Smooth muscle cell (in vitro differentiated cells): ENCODE measurements around the gene KRTAP1-5. TPM values are rescaled to one million over a fixed set of nuclear protein-coding genes. Genes with fewer than 3 reads are reported as not detected.

Experiments used
- DNase-seq: peaks from one replicate; lab custom pipeline; 2025; ENCODE audit not compliant: unreplicated experiment; lab: John Stamatoyannopoulos, UW
- H2AFZ ChIP-seq: fragments of 200-600 bp; sonication (generic); 2 replicates; pipeline ENCODE4 v1.6.0; 2016; ENCODE audit warnings: antibody characterized with exemption, low read depth, mild to moderate bottlenecking
- H3F3A ChIP-seq: fragments of 200-600 bp; sonication (generic); 2 replicates; pipeline ENCODE4 v1.6.0; 2017; ENCODE audit warnings: antibody characterized with exemption, low read depth
- H3K27ac ChIP-seq: fragments of 200-600 bp; sonication (generic); 2 replicates; pipeline ENCODE4 v1.5.1; 2016; ENCODE audit warnings: low read depth, mild to moderate bottlenecking
- H3K27me3 ChIP-seq: fragments of 200-600 bp; sonication (generic); 2 replicates; pipeline ENCODE4 v1.6.1; 2016; ENCODE audit warnings: low read depth, mild to moderate bottlenecking
- H3K36me3 ChIP-seq: fragments of 200-600 bp; sonication (generic); 2 replicates; pipeline ENCODE4 v1.5.1; 2016; ENCODE audit warnings: low read depth
- H3K4me1 ChIP-seq: fragments of 200-600 bp; sonication (generic); 2 replicates; pipeline ENCODE4 v1.5.1; 2016; ENCODE audit warnings: low read depth
- H3K4me2 ChIP-seq: fragments of 200-600 bp; sonication (generic); 2 replicates; pipeline ENCODE4 v1.6.0; 2016; ENCODE audit warnings: mild to moderate bottlenecking
- H3K4me3 ChIP-seq: fragments of 200-600 bp; sonication (generic); 2 replicates; pipeline ENCODE4 v1.5.1; 2016; ENCODE audit warnings: mild to moderate bottlenecking
- H3K79me2 ChIP-seq: fragments of 200-600 bp; sonication (generic); 2 replicates; pipeline ENCODE4 v1.6.0; 2016; ENCODE audit warnings: low read depth, mild to moderate bottlenecking
- H3K9ac ChIP-seq: fragments of 200-600 bp; sonication (generic); 2 replicates; pipeline ENCODE4 v1.6.0; 2016; ENCODE audit warnings: low read depth
- H3K9me3 ChIP-seq: fragments of 200-600 bp; sonication (generic); replicated peaks from 2 replicates; pipeline ENCODE4 v1.5.1; 2016; ENCODE audit warnings: low read depth
- H4K20me1 ChIP-seq: fragments of 200-600 bp; sonication (generic); 2 replicates; pipeline ENCODE4 v1.6.0; 2016; ENCODE audit warnings: low read depth
- WGBS: methylation state at CpG from one replicate; pipeline ENCODE4 v1.1.7; 2016; ENCODE audit warnings: low lambda C conversion rate; 5-methylcytosine and 5-hydroxymethylcytosine counted together
- polyA plus RNA-seq: library from polyadenylated mRNA; unstranded; fragments of >200 nt; fragmentation: Nextera tagmentation; extraction: Ambion mirVana; gene quantifications from 2 replicates; pipeline ENCODE4 v1.2.1, GENCODE V29; 2016
- small RNA-seq: library from RNA; depleted of rRNA; stranded (forward); fragments of <200 nt; gene quantifications from one replicate; pipeline ENCODE3, GENCODE V24; 2014
- total RNA-seq: library from RNA; depleted of rRNA; stranded (reverse); fragments of >200 nt; gene quantifications from 2 replicates; pipeline ENCODE4 v1.2.3, GENCODE V29; 2014
- TF ChIP-seq, protein P1 (sequence below): fragments of 200-600 bp; sonication (generic); IDR thresholded peaks from 2 replicates; pipeline ENCODE4 v1.5.1; 2017; ENCODE audit warnings: borderline replicate concordance, mild to moderate bottlenecking, antibody characterized with exemption; ENCODE audit not compliant: insufficient read depth, poor library complexity, severe bottlenecking

The KRTAP1-5 gene
- total and polyA plus RNA-seq, 2 experiments from 2014 or later, result 1.1 to 3.0 TPM

DNA sequence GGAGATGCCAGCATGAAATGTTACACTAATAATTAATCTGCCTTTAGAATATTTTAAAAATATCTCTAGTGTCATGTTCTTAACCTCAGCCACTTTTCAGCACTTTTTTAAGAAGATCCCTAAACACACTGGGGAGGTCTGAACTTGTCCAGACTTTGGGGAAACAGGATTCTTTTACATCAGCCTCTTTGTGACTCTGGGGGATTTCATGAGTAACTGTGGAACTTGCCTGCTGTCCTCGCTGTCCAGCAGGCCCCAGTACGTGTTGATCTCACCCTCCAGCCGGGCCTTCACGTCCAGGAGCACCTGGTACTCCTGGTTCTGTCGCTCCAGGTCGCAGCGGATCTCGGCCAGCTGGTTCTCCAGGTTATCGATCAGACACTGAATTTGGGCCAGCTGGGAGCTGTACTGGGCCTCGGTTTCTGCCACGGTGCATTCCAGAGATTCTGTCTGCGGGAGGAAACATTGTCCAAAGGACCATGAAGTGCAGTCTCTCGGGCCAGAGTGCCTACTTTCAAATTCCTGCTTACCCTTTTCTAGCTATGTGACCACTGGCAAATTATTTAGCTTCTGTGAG lies 48.3 kb downstream of the KRTAP1-5 start:
- no peaks in the 10 kb centered on the region for H3K9me3 ChIP-seq
- H3K36me3 ChIP-seq, result no peaks in the 10 kb centered on the region
- H3K27ac ChIP-seq, result no peak overlapping the region
- no peak overlapping the region for H3K4me2 ChIP-seq
- WGBS, result 71% methylated on average over 13 of the region's 13 CpGs
- TF ChIP-seq, protein P1, sequence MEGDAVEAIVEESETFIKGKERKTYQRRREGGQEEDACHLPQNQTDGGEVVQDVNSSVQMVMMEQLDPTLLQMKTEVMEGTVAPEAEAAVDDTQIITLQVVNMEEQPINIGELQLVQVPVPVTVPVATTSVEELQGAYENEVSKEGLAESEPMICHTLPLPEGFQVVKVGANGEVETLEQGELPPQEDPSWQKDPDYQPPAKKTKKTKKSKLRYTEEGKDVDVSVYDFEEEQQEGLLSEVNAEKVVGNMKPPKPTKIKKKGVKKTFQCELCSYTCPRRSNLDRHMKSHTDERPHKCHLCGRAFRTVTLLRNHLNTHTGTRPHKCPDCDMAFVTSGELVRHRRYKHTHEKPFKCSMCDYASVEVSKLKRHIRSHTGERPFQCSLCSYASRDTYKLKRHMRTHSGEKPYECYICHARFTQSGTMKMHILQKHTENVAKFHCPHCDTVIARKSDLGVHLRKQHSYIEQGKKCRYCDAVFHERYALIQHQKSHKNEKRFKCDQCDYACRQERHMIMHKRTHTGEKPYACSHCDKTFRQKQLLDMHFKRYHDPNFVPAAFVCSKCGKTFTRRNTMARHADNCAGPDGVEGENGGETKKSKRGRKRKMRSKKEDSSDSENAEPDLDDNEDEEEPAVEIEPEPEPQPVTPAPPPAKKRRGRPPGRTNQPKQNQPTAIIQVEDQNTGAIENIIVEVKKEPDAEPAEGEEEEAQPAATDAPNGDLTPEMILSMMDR, result no peak
- no peak overlapping the region for H3K4me3 ChIP-seq
- no peaks in the 10 kb centered on the region for H4K20me1 ChIP-seq
- no peak for DNase-seq
- H2AFZ ChIP-seq, result no peak overlapping the region
- H3K4me1 ChIP-seq, result peaks cover 7% of the 10 kb centered on the region
- H3K9ac ChIP-seq, result no peak overlapping the region
- no peaks in the 10 kb centered on the region for H3K27me3 ChIP-seq
- no peaks in the 10 kb centered on the region for H3F3A ChIP-seq
- no peaks in the 10 kb centered on the region for H3K79me2 ChIP-seq

Small RNA genes within 50 kb of the gene (small RNA-seq; reads per million reads assigned to genes)
- not detected for gene KRTAP3-4P

Other genes with a start within 250 kb of the KRTAP1-5 start
Only the 30 nearest of the 38 such genes appear.
- gene KRT10, start 204.6 kb downstream of the KRTAP1-5 start, total RNA-seq, result 29.0 and 48.0 TPM in 2 replicates
- gene KRT10, start 204.6 kb downstream of the KRTAP1-5 start, polyA plus RNA-seq, result 186 and 189 TPM in 2 replicates
- not detected in 2 replicates for gene KRT12, start 160.0 kb downstream of the KRTAP1-5 start, total RNA-seq
- gene KRT12, start 160.0 kb downstream of the KRTAP1-5 start, polyA plus RNA-seq, result not detected in 2 replicates
- not detected in 2 replicates for gene KRT20, start 142.0 kb downstream of the KRTAP1-5 start, total RNA-seq
- not detected in 2 replicates for gene KRT20, start 142.0 kb downstream of the KRTAP1-5 start, polyA plus RNA-seq
- gene KRT23, start 89.6 kb downstream of the KRTAP1-5 start, total RNA-seq, result 39.7 and 46.3 TPM in 2 replicates
- gene KRT23, start 89.6 kb downstream of the KRTAP1-5 start, polyA plus RNA-seq, result 4.5 and 14.4 TPM in 2 replicates
- not detected in 2 replicates for gene KRT39, start 60.3 kb downstream of the KRTAP1-5 start, total RNA-seq
- gene KRT39, start 60.3 kb downstream of the KRTAP1-5 start, polyA plus RNA-seq, result not detected in 2 replicates
- gene KRT40, start 42.9 kb downstream of the KRTAP1-5 start, total RNA-seq, result not detected in 2 replicates
- gene KRT40, start 42.9 kb downstream of the KRTAP1-5 start, polyA plus RNA-seq, result not detected in 2 replicates
- gene KRTAP3-3, start 33.0 kb downstream of the KRTAP1-5 start, total RNA-seq, result not detected in 2 replicates
- not detected in 2 replicates for gene KRTAP3-3, start 33.0 kb downstream of the KRTAP1-5 start, polyA plus RNA-seq
- not detected in 2 replicates for gene KRTAP3-2, start 27.3 kb downstream of the KRTAP1-5 start, total RNA-seq
- gene KRTAP3-2, start 27.3 kb downstream of the KRTAP1-5 start, polyA plus RNA-seq, result not detected in 2 replicates
- gene KRTAP3-1, start 18.1 kb downstream of the KRTAP1-5 start, total RNA-seq, result 0.49 and 1.5 TPM in 2 replicates
- 0.29 and 1.8 TPM in 2 replicates for gene KRTAP3-1, start 18.1 kb downstream of the KRTAP1-5 start, polyA plus RNA-seq
- not detected in 2 replicates for gene KRTAP1-4, start 3.0 kb upstream of the KRTAP1-5 start, total RNA-seq
- gene KRTAP1-4, start 3.0 kb upstream of the KRTAP1-5 start, polyA plus RNA-seq, result not detected in 2 replicates
- not detected in 2 replicates for gene KRTAP1-3, start 7.7 kb upstream of the KRTAP1-5 start, total RNA-seq
- not detected in 2 replicates for gene KRTAP1-3, start 7.7 kb upstream of the KRTAP1-5 start, polyA plus RNA-seq
- gene KRTAP1-1, start 14.2 kb upstream of the KRTAP1-5 start, total RNA-seq, result not detected in 2 replicates
- gene KRTAP1-1, start 14.2 kb upstream of the KRTAP1-5 start, polyA plus RNA-seq, result not detected in 2 replicates
- not detected in 2 replicates for gene KRTAP2-1, start 20.1 kb upstream of the KRTAP1-5 start, total RNA-seq
- gene KRTAP2-1, start 20.1 kb upstream of the KRTAP1-5 start, polyA plus RNA-seq, result not detected in 2 replicates
- not detected in 2 replicates for gene KRTAP2-2, start 28.0 kb upstream of the KRTAP1-5 start, total RNA-seq
- not detected in 2 replicates for gene KRTAP2-2, start 28.0 kb upstream of the KRTAP1-5 start, polyA plus RNA-seq
- 3.5 and 17.3 TPM in 2 replicates for gene KRTAP2-3, start 32.9 kb upstream of the KRTAP1-5 start, total RNA-seq
- 21.0 and 71.9 TPM in 2 replicates for gene KRTAP2-3, start 32.9 kb upstream of the KRTAP1-5 start, polyA plus RNA-seq
- gene KRTAP2-4, start 38.7 kb upstream of the KRTAP1-5 start, total RNA-seq, result not detected in 2 replicates
- 0.38 TPM in 1 of 2 replicates, not detected in the other for gene KRTAP2-4, start 38.7 kb upstream of the KRTAP1-5 start, polyA plus RNA-seq
- not detected in 2 replicates for gene KRTAP4-7, start 56.9 kb upstream of the KRTAP1-5 start, total RNA-seq
- not detected in 2 replicates for gene KRTAP4-7, start 56.9 kb upstream of the KRTAP1-5 start, polyA plus RNA-seq
- gene KRTAP4-8, start 70.9 kb upstream of the KRTAP1-5 start, total RNA-seq, result not detected in 2 replicates
- 0.56 TPM in 1 of 2 replicates, not detected in the other for gene KRTAP4-8, start 70.9 kb upstream of the KRTAP1-5 start, polyA plus RNA-seq
- not detected in 2 replicates for gene KRTAP4-16, start 75.0 kb upstream of the KRTAP1-5 start, total RNA-seq
- not detected in 2 replicates for gene KRTAP4-16, start 75.0 kb upstream of the KRTAP1-5 start, polyA plus RNA-seq
- gene KRTAP4-9, start 78.2 kb upstream of the KRTAP1-5 start, total RNA-seq, result 1.7 TPM in 1 of 2 replicates, not detected in the other
- gene KRTAP4-9, start 78.2 kb upstream of the KRTAP1-5 start, polyA plus RNA-seq, result not detected in 2 replicates
- not detected in 2 replicates for gene KRTAP4-11, start 91.2 kb upstream of the KRTAP1-5 start, total RNA-seq
- gene KRTAP4-11, start 91.2 kb upstream of the KRTAP1-5 start, polyA plus RNA-seq, result not detected in 2 replicates
- not detected in 2 replicates for gene KRTAP4-12, start 97.0 kb upstream of the KRTAP1-5 start, total RNA-seq
- not detected in 2 replicates for gene KRTAP4-12, start 97.0 kb upstream of the KRTAP1-5 start, polyA plus RNA-seq
- gene KRTAP4-6, start 113.3 kb upstream of the KRTAP1-5 start, total RNA-seq, result not detected in 2 replicates
- gene KRTAP4-6, start 113.3 kb upstream of the KRTAP1-5 start, polyA plus RNA-seq, result not detected in 2 replicates
- gene KRTAP4-5, start 122.6 kb upstream of the KRTAP1-5 start, total RNA-seq, result not detected in 2 replicates
- not detected in 2 replicates for gene KRTAP4-5, start 122.6 kb upstream of the KRTAP1-5 start, polyA plus RNA-seq
- not detected in 2 replicates for gene KRTAP4-4, start 133.5 kb upstream of the KRTAP1-5 start, total RNA-seq
- gene KRTAP4-4, start 133.5 kb upstream of the KRTAP1-5 start, polyA plus RNA-seq, result not detected in 2 replicates
- gene KRTAP4-3, start 141.0 kb upstream of the KRTAP1-5 start, total RNA-seq, result not detected in 2 replicates
- gene KRTAP4-3, start 141.0 kb upstream of the KRTAP1-5 start, polyA plus RNA-seq, result not detected in 2 replicates
- gene KRTAP4-2, start 151.0 kb upstream of the KRTAP1-5 start, total RNA-seq, result not detected in 2 replicates
- not detected in 2 replicates for gene KRTAP4-2, start 151.0 kb upstream of the KRTAP1-5 start, polyA plus RNA-seq
- not detected in 2 replicates for gene KRTAP4-1, start 157.7 kb upstream of the KRTAP1-5 start, total RNA-seq
- gene KRTAP4-1, start 157.7 kb upstream of the KRTAP1-5 start, polyA plus RNA-seq, result not detected in 2 replicates
- gene KRTAP9-1, start 162.7 kb upstream of the KRTAP1-5 start, total RNA-seq, result not detected in 2 replicates
- gene KRTAP9-1, start 162.7 kb upstream of the KRTAP1-5 start, polyA plus RNA-seq, result not detected in 2 replicates
- gene KRTAP9-2, start 199.4 kb upstream of the KRTAP1-5 start, total RNA-seq, result not detected in 2 replicates
- gene KRTAP9-2, start 199.4 kb upstream of the KRTAP1-5 start, polyA plus RNA-seq, result not detected in 2 replicates